Measurements from ENCODE around the gene TYK2.
"Not testable (repeated sequence)": the region's sequence is repeated elsewhere in the genome, so short reads cannot be mapped to it uniquely, and the experiment has no call there.

TYK2 gene

GRCh38 chr19:10407096-10407495, 26.7 kb upstream of the TYK2 start:
- DNase-seq = no peak

GRCh38 chr19:10406191-10406590, 25.8 kb upstream of the TYK2 start:
- no peak for DNase-seq

- no peak for DNase-seq
Measured at GRCh38 chr19:10404888-10405820, 24.8 kb upstream of the TYK2 start.

- DNase-seq = peak; percentile 89
Measured at GRCh38 chr19:10403137-10404021, 23.0 kb upstream of the TYK2 start, which contains the start of gene CDC37. CDC37 (minus strand) TSS chr19:10403542; CDS start chr19:10403479, 63 bp downstream.

- DNase-seq = no peak
Measured at GRCh38 chr19:10402441-10403038, 22.2 kb upstream of the TYK2 start.

- no peak for DNase-seq
Measured at GRCh38 chr19:10399878-10400277, 19.5 kb upstream of the TYK2 start.

- not testable (repeated sequence) for DNase-seq
Measured at GRCh38 chr19:10399340-10399739, 19.0 kb upstream of the TYK2 start.

GRCh38 chr19:10398819-10399218, 18.4 kb upstream of the TYK2 start:
- no peak for DNase-seq

- DNase-seq = no peak
Measured at GRCh38 chr19:10395917-10396316, 15.5 kb upstream of the TYK2 start.

- no peak for DNase-seq
Measured at GRCh38 chr19:10395436-10395835, 15.1 kb upstream of the TYK2 start.

- no peak for DNase-seq
Measured at GRCh38 chr19:10395003-10395402, 14.6 kb upstream of the TYK2 start.

GRCh38 chr19:10393137-10393536, 12.8 kb upstream of the TYK2 start:
- DNase-seq = no peak

GRCh38 chr19:10392120-10392519, 11.7 kb upstream of the TYK2 start:
- DNase-seq = no peak

GRCh38 chr19:10390652-10391286, 10.4 kb upstream of the TYK2 start:
- peak; percentile 40 for DNase-seq

- DNase-seq = no peak
Measured at GRCh38 chr19:10389863-10390262, 9.5 kb upstream of the TYK2 start.

GRCh38 chr19:10388957-10389356, 8.6 kb upstream of the TYK2 start:
- DNase-seq = peak; percentile 72

- DNase-seq = no peak
Measured at GRCh38 chr19:10384580-10384979, 4.2 kb upstream of the TYK2 start.

- DNase-seq = not testable (repeated sequence)
Measured at GRCh38 chr19:10383223-10383499, 2.8 kb upstream of the TYK2 start.

- no peak for DNase-seq
Measured at GRCh38 chr19:10379880-10380312, 476 bp downstream of the TYK2 start.

GRCh38 chr19:10378124-10378523, 2.2 kb downstream of the TYK2 start:
- no peak for DNase-seq

GRCh38 chr19:10377140-10377640, 3.2 kb downstream of the TYK2 start:
- DNase-seq = not testable (repeated sequence)

- no peak for DNase-seq
Measured at GRCh38 chr19:10374931-10375330, 5.4 kb downstream of the TYK2 start.

- DNase-seq = no peak
Measured at GRCh38 chr19:10372690-10373089, 7.7 kb downstream of the TYK2 start.
